Natural killer cell (primary cell): ENCODE measurements around the gene COL16A1. TPM values are rescaled to one million over a fixed set of nuclear protein-coding genes. Genes with fewer than 3 reads are reported as not detected.

Experiments used
- ATAC-seq, 3 donors: fragments of 150-1000 bp in 2 of 3; fragments of 200-7000 bp in 1 of 3; cut with Tn5 transposase; 1 replicate in 1 of 3; 2 replicates in 2 of 3; pipeline ENCODE4 v1.10.0; 2021; ENCODE audit warnings: mild to moderate bottlenecking in 2 of 3, moderate library complexity in 2 of 3
- DNase-seq, 2 donors: peaks; one replicate each; pipeline versions ENCODE4 v3.0.0 to v3.0.0-alpha.2; 2013 to 2021; ENCODE audit warnings: mixed read lengths in 1 of 2
- H3K27ac ChIP-seq: one replicate; pipeline ENCODE4 v1.5.1; 2013; ENCODE audit warnings: mild to moderate bottlenecking, low read length
- H3K27me3 ChIP-seq: one replicate; pipeline ENCODE4 v1.6.1; 2013; ENCODE audit warnings: low read length; ENCODE audit not compliant: control insufficient read depth, insufficient read depth
- H3K36me3 ChIP-seq: one replicate; pipeline ENCODE4 v1.6.1; 2013; ENCODE audit warnings: low read length; ENCODE audit not compliant: control insufficient read depth, insufficient read depth
- H3K4me1 ChIP-seq: one replicate; pipeline ENCODE4 v1.6.1; 2013; ENCODE audit warnings: low read length; ENCODE audit not compliant: control insufficient read depth, insufficient read depth
- H3K4me3 ChIP-seq: one replicate; pipeline ENCODE4 v1.5.1; 2013; ENCODE audit warnings: low read length
- H3K9me3 ChIP-seq: one replicate; pipeline ENCODE4 v1.6.1; 2013; ENCODE audit warnings: low read length; ENCODE audit not compliant: control insufficient read depth, insufficient read depth
- H3K27ac Mint-ChIP-seq, 2 donors: one replicate each; pipeline ENCODE4 v1.8.0; 2022; ENCODE audit warnings: mild to moderate bottlenecking in 2 of 2, mixed read lengths in 2 of 2, moderate library complexity in 1 of 2
- H3K27me3 Mint-ChIP-seq, 2 donors: one replicate each; pipeline ENCODE4 v1.8.0; 2022; ENCODE audit warnings: low read depth in 2 of 2, mixed read lengths in 2 of 2
- H3K36me3 Mint-ChIP-seq: one replicate; pipeline ENCODE4 v1.8.0; 2022; ENCODE audit warnings: mixed read lengths
- H3K4me1 Mint-ChIP-seq, 2 donors: one replicate each; pipeline ENCODE4 v1.8.0; 2022; ENCODE audit warnings: mixed read lengths in 2 of 2
- H3K4me3 Mint-ChIP-seq: one replicate; pipeline ENCODE4 v1.8.0; 2022; ENCODE audit warnings: mild to moderate bottlenecking, moderate library complexity, mixed read lengths
- H3K9me3 Mint-ChIP-seq, 2 donors: one replicate each; pipeline ENCODE4 v1.8.0; 2022; ENCODE audit warnings: mixed read lengths in 2 of 2
- CTCF ChIP-seq: fragments of 200-600 bp; IDR thresholded peaks from one replicate; pipeline ENCODE4 v1.8.0; 2022; ENCODE audit warnings: antibody characterized with exemption
- WGBS: methylation state at CpG from one replicate; pipeline ENCODE4 v1.1.7; 2013; ENCODE audit warnings: missing lambda C conversion rate; ENCODE audit not compliant: insufficient coverage; 5-methylcytosine and 5-hydroxymethylcytosine counted together
- intact Hi-C: fragments of 100-400 bp; cut with micrococcal nuclease; formaldehyde crosslinking; loops from one replicate; pipeline ENCODE4 v1.14.2; 2022
- total RNA-seq, 4 donors: library from RNA; stranded (reverse); fragments of 120-200 nt in 1 of 4; gene quantifications; one replicate each; pipeline versions ENCODE4 v1.2.3 to v1.2.4, GENCODE V29; 2013 to 2022

The COL16A1 gene
- total RNA-seq, 3 donors from 2014 or later (not counting 1 experiment from before 2014, with no cell fraction given) = 0.14 TPM; not detected in 2

GRCh38 chr1:31734582-31735107, 30.8 kb upstream of the COL16A1 start:
- H3K27me3 Mint-ChIP-seq = no peaks in the 10 kb centered on the region
- H3K4me3 Mint-ChIP-seq = no peak overlapping the region
- ATAC-seq (no peak), DNase-seq (no peak)
- Histone ChIP-seq H3K9me3 (no peaks in the 10 kb centered on the region), H3K27me3 (no peaks in the 10 kb centered on the region), H3K36me3 (no peaks in the 10 kb centered on the region), H3K27ac (no peak overlapping the region), H3K4me3 (no peak overlapping the region), H3K4me1 (peaks cover 12% of the 10 kb centered on the region)
- intact Hi-C loops = no loop called here
- H3K27ac Mint-ChIP-seq = no peak overlapping the region
- peaks cover 7 to 21% of the 10 kb centered on the region in 2 donors for H3K4me1 Mint-ChIP-seq
- no peaks in the 10 kb centered on the region for H3K36me3 Mint-ChIP-seq
- no peak for TF ChIP-seq CTCF
- H3K9me3 Mint-ChIP-seq = no peaks in the 10 kb centered on the region
- WGBS = 83% methylated on average over 5 of the region's 7 CpGs

GRCh38 chr1:31733389-31734219, 29.8 kb upstream of the COL16A1 start:
- peaks cover 4% of the 10 kb centered on the region for H3K4me1 ChIP-seq
- intact Hi-C loops = no loop called here
- no peak for TF ChIP-seq CTCF
- ATAC-seq = no peak
- Mint-ChIP-seq H3K36me3 (no peaks in the 10 kb centered on the region), H3K4me1 (peaks cover 0 to 16% of the 10 kb centered on the region in 2 donors), H3K27me3 (no peaks in the 10 kb centered on the region), H3K4me3 (no peak overlapping the region), H3K9me3 (no peaks in the 10 kb centered on the region), H3K27ac (no peak overlapping the region)
- no peak overlapping the region for H3K4me3 ChIP-seq
- WGBS = 89% methylated on average over 19 of the region's 19 CpGs
- no peak overlapping the region for H3K27ac ChIP-seq
- DNase-seq = no peak
- no peaks in the 10 kb centered on the region for H3K36me3 ChIP-seq
- H3K27me3 ChIP-seq = no peaks in the 10 kb centered on the region
- H3K9me3 ChIP-seq = no peaks in the 10 kb centered on the region

- no peak for TF ChIP-seq CTCF
- Histone ChIP-seq H3K27ac (no peak overlapping the region), H3K36me3 (no peaks in the 10 kb centered on the region), H3K9me3 (no peaks in the 10 kb centered on the region), H3K4me1 (peaks cover 4% of the 10 kb centered on the region), H3K4me3 (no peak overlapping the region), H3K27me3 (no peaks in the 10 kb centered on the region)
- H3K27me3 Mint-ChIP-seq = no peaks in the 10 kb centered on the region
- no peak overlapping the region for H3K4me3 Mint-ChIP-seq
- peak overlapping the region in 1 of 2 donors; percentile 40 for H3K27ac Mint-ChIP-seq
- intact Hi-C loops = no loop called here
- peaks cover 0 to 16% of the 10 kb centered on the region in 2 donors for H3K4me1 Mint-ChIP-seq
- no peaks in the 10 kb centered on the region for H3K36me3 Mint-ChIP-seq
- ATAC-seq = no peak
- 91% methylated on average over 18 of the region's 18 CpGs for WGBS
- H3K9me3 Mint-ChIP-seq = no peaks in the 10 kb centered on the region
- DNase-seq = no peak
Measured at GRCh38 chr1:31732751-31733289, 29.0 kb upstream of the COL16A1 start.
